Measurements from ENCODE around the gene ZNF684. TPM values are rescaled to one million over a fixed set of nuclear protein-coding genes. Genes with fewer than 3 reads are reported as not detected.

Gene ZNF684
- total and polyA plus RNA-seq, 2 donors (not counting 1 experiment from before 2014, with no cell fraction given) = 3.3 to 4.1 TPM

GRCh38 chr1:40595623-40596022 lies 64.2 kb downstream of the ZNF684 start:
- Histone ChIP-seq H2AFZ (ENCODE audit: low read length) (no peak overlapping the region), H3K4me1 (ENCODE audit: control insufficient read depth, extremely low read depth, insufficient read depth, low read length) (no peaks in the 10 kb centered on the region), H3K4me3 (replicated peaks in 1 of 4; ENCODE audit: control extremely low read depth in 1 of 4, insufficient read depth in 1 of 4, low read depth in 3 of 4, low read length in 4 of 4) (no peak overlapping the region), H3K36me3 (ENCODE audit: control insufficient read depth, insufficient read depth, low read length) (no peaks in the 10 kb centered on the region), H3K27me3 (ENCODE audit: control insufficient read depth, insufficient read depth, low read length) (no peaks in the 10 kb centered on the region), H4K20me1 (ENCODE audit: control insufficient read depth, extremely low read depth, insufficient read depth, low read length) (no peaks in the 10 kb centered on the region), H3K4me2 (ENCODE audit: extremely low read depth, insufficient read depth, low read length) (no peak overlapping the region), H3K79me2 (ENCODE audit: control insufficient read depth, insufficient read depth, low read length) (no peaks in the 10 kb centered on the region), H3K9me3 (ENCODE audit: control insufficient read depth, insufficient read depth, low read depth, low read length) (no peaks in the 10 kb centered on the region), H3K9ac (ENCODE audit: insufficient read depth, low read length) (no peak overlapping the region), H3K27ac (ENCODE audit: insufficient read depth, low read length) (no peak overlapping the region)
- TF ChIP-seq EZH2 (IDR thresholded peaks at IDR 0.05; ENCODE audit: low read length, missing control alignments) (no peak), CTCF (conservative IDR thresholded peaks at IDR 0.05 in 1 of 2, IDR thresholded peaks at IDR 0.05 in 1 of 2; ENCODE audit: low read depth in 1 of 2, low read length in 2 of 2) (no peak)
- DNase-seq (ENCODE audit: low read depth in 2 of 2) = no peak

Other genes with a start within 250 kb of the ZNF684 start
- gene COL9A2, start 214.4 kb upstream of the ZNF684 start, total RNA-seq = 2.1 and 2.8 TPM in 2 replicates
- 0.40 and 1.3 TPM in 2 replicates for gene COL9A2, start 214.4 kb upstream of the ZNF684 start, polyA plus RNA-seq
- 7.7 and 16.7 TPM in 2 replicates for gene SMAP2, start 157.9 kb upstream of the ZNF684 start, total RNA-seq
- 28.7 and 35.0 TPM in 2 replicates for gene SMAP2, start 157.9 kb upstream of the ZNF684 start, polyA plus RNA-seq
- 1.3 and 2.5 TPM in 2 replicates for gene ZFP69B, start 81.2 kb upstream of the ZNF684 start, total RNA-seq
- gene ZFP69B, start 81.2 kb upstream of the ZNF684 start, polyA plus RNA-seq = 2.7 and 3.5 TPM in 2 replicates
- gene ZFP69, start 54.3 kb upstream of the ZNF684 start, total RNA-seq = 4.3 and 4.4 TPM in 2 replicates
- 2.6 TPM in 2 replicates for gene ZFP69, start 54.3 kb upstream of the ZNF684 start, polyA plus RNA-seq
- 7.7 and 11.1 TPM in 2 replicates for gene EXO5, start 22.9 kb upstream of the ZNF684 start, total RNA-seq
- gene EXO5, start 22.9 kb upstream of the ZNF684 start, polyA plus RNA-seq = 9.0 and 13.4 TPM in 2 replicates
- gene RIMS3, start 134.0 kb downstream of the ZNF684 start, total RNA-seq = 0.33 and 0.51 TPM in 2 replicates
- gene RIMS3, start 134.0 kb downstream of the ZNF684 start, polyA plus RNA-seq = 0.11 and 0.12 TPM in 2 replicates
- 17.5 and 23.8 TPM in 2 replicates for gene NFYC, start 160.1 kb downstream of the ZNF684 start, total RNA-seq
- gene NFYC, start 160.1 kb downstream of the ZNF684 start, polyA plus RNA-seq = 31.0 and 48.2 TPM in 2 replicates